Prostate gland (tissue), 2 donors: ENCODE measurements around the gene ACTR3. TPM values are rescaled to one million over a fixed set of nuclear protein-coding genes. Genes with fewer than 3 reads are reported as not detected.

Experiments
- DNase-seq: peaks from one replicate; pipeline ENCODE4 v3.0.0-alpha.2; 2019; ENCODE audit warnings: low spot score
- H3K27ac ChIP-seq, 2 donors: fragments of 200-600 bp; sonication (generic); 2 replicates each; pipeline ENCODE4 v1.5.1; 2017 to 2019
- H3K27me3 ChIP-seq: fragments of 200-600 bp; sonication (generic); replicated peaks from 2 replicates; pipeline ENCODE4 v1.5.1; 2019; ENCODE audit not compliant: insufficient read depth
- H3K36me3 ChIP-seq, 2 donors: fragments of 200-600 bp; sonication (generic); 1 replicate in 1 of 2; 2 replicates in 1 of 2; pipeline versions ENCODE4 v1.5.1 to v1.8.1; 2017 to 2019
- H3K4me1 ChIP-seq: fragments of 200-600 bp; sonication (generic); replicated peaks from 2 replicates; pipeline ENCODE4 v1.5.1; 2019
- H3K4me3 ChIP-seq, 2 donors: fragments of 200-600 bp; sonication (generic); 2 replicates each; pipeline ENCODE4 v1.5.1; 2017 to 2019
- H3K9me3 ChIP-seq: fragments of 200-600 bp; sonication (generic); 2 replicates; pipeline ENCODE4 v1.5.1; 2017
- CTCF ChIP-seq, 4 experiments: fragments of 200-600 bp in 2 of 4; fragments of 450-650 bp in 2 of 4; sonication (generic) in 2 of 4; IDR thresholded peaks; 1 replicate in 3 of 4; 2 replicates in 1 of 4; pipeline ENCODE4 v1.5.1; 2016 to 2019; ENCODE audit warnings: antibody characterized with exemption in 4 of 4, mild to moderate bottlenecking in 2 of 4, moderate library complexity in 2 of 4
- POLR2A ChIP-seq: fragments of 450-650 bp; IDR thresholded peaks from one replicate; pipeline ENCODE4 v1.6.1; 2016; ENCODE audit warnings: antibody characterized with exemption, mild to moderate bottlenecking
- POLR2AphosphoS5 ChIP-seq: sonication (generic); formaldehyde crosslinking; IDR thresholded peaks from one replicate; pipeline ENCODE4 v1.6.1; 2017; ENCODE audit warnings: antibody characterized with exemption
- WGBS: methylation state at CpG from one replicate; pipeline ENCODE4 v1.1.5; 2018; 5-methylcytosine and 5-hydroxymethylcytosine counted together
- intact Hi-C: fragments of 100-400 bp; cut with DNase I; formaldehyde crosslinking; loops from one replicate; pipeline ENCODE4 v1.14.2; 2022
- total RNA-seq, 2 donors: library from RNA; depleted of rRNA; stranded (reverse); fragments of >200 nt; gene quantifications; one replicate each; pipeline ENCODE4 v1.1.0, GENCODE V29; 2016

Gene ACTR3
- total RNA-seq, 2 donors from 2014 or later: 65.9 to 93.7 TPM

GRCh38 chr2:113915082-113915819 lies 25.4 kb downstream of the ACTR3 start:
- H3K36me3 ChIP-seq: no peaks in the 10 kb centered on the region
- 90% methylated on average over 10 of the region's 10 CpGs for WGBS

GRCh38 chr2:113918229-113918628 lies 28.3 kb downstream of the ACTR3 start:
- H3K27me3 ChIP-seq: no peaks in the 10 kb centered on the region
- no peak overlapping the region for H3K4me3 ChIP-seq
- WGBS: 93% methylated on average over 1 of the region's 1 CpG
- no peaks in the 10 kb centered on the region for H3K36me3 ChIP-seq
- H3K9me3 ChIP-seq: no peaks in the 10 kb centered on the region
- DNase-seq: no peak
- TF ChIP-seq CTCF (IDR thresholded peaks at IDR 0.05): no peak
- TF ChIP-seq POLR2AphosphoS5: no peak
- no peak for TF ChIP-seq POLR2A
- intact Hi-C loops: no loop called here
- H3K4me1 ChIP-seq: no peaks in the 10 kb centered on the region
- H3K27ac ChIP-seq: no peak overlapping the region

More at GRCh38 chr2:113915082-113915819, 25.4 kb downstream of the ACTR3 start:
- TF ChIP-seq POLR2A (no peak), CTCF (IDR thresholded peaks at IDR 0.05) (no peak), POLR2AphosphoS5 (no peak)
- H3K27me3 ChIP-seq: no peaks in the 10 kb centered on the region
- H3K9me3 ChIP-seq: no peaks in the 10 kb centered on the region
- DNase-seq: no peak
- no peaks in the 10 kb centered on the region for H3K4me1 ChIP-seq
- no peak overlapping the region for H3K27ac ChIP-seq
- intact Hi-C loops: no loop called here
- no peak overlapping the region for H3K4me3 ChIP-seq

GRCh38 chr2:113920996-113921395 lies 31.1 kb downstream of the ACTR3 start:
- H3K4me3 ChIP-seq: no peak overlapping the region
- H3K27ac ChIP-seq: no peak overlapping the region
- no peak for TF ChIP-seq CTCF (IDR thresholded peaks at IDR 0.05)
- TF ChIP-seq POLR2AphosphoS5: no peak
- TF ChIP-seq POLR2A: no peak
- no peaks in the 10 kb centered on the region for H3K9me3 ChIP-seq
- intact Hi-C loops: no loop called here
- H3K4me1 ChIP-seq: no peaks in the 10 kb centered on the region
- WGBS: 93% methylated on average over 3 of the region's 3 CpGs
- no peak for DNase-seq
- H3K27me3 ChIP-seq: no peaks in the 10 kb centered on the region
- no peaks in the 10 kb centered on the region for H3K36me3 ChIP-seq

- Histone ChIP-seq H3K9me3 (no peaks in the 10 kb centered on the region), H3K4me1 (no peaks in the 10 kb centered on the region), H3K27me3 (no peaks in the 10 kb centered on the region), H3K4me3 (no peak overlapping the region), H3K27ac (no peak overlapping the region), H3K36me3 (no peaks in the 10 kb centered on the region)
- intact Hi-C loops: no loop called here
- WGBS: 97% methylated on average over 6 of the region's 6 CpGs
- TF ChIP-seq POLR2AphosphoS5 (no peak), POLR2A (no peak), CTCF (IDR thresholded peaks at IDR 0.05) (no peak)
- DNase-seq: no peak
Observed at GRCh38 chr2:113922335-113922734, 32.4 kb downstream of the ACTR3 start.

- H3K27ac ChIP-seq: no peak overlapping the region
- no peaks in the 10 kb centered on the region for H3K4me1 ChIP-seq
- 72% methylated on average over 3 of the region's 3 CpGs for WGBS
- no peaks in the 10 kb centered on the region for H3K9me3 ChIP-seq
- no peak for DNase-seq
- no peak overlapping the region for H3K4me3 ChIP-seq
- TF ChIP-seq CTCF (IDR thresholded peaks at IDR 0.05) (no peak), POLR2AphosphoS5 (no peak), POLR2A (no peak)
- no peaks in the 10 kb centered on the region for H3K27me3 ChIP-seq
- no peaks in the 10 kb centered on the region for H3K36me3 ChIP-seq
- intact Hi-C loops: no loop called here
Observed at GRCh38 chr2:113922784-113923183, 32.9 kb downstream of the ACTR3 start.
